H9 (cell line): ENCODE results near the gene ATF4. TPM values are rescaled to one million over a fixed set of nuclear protein-coding genes. Genes with fewer than 3 reads are reported as not detected.

Experiments
- DNase-seq: peaks from one replicate; pipeline ENCODE4 v3.0.0-alpha.2; 2017
- H2AFZ ChIP-seq: one replicate; pipeline ENCODE4 v1.6.1; 2013; ENCODE audit warnings: mild to moderate bottlenecking, low read length, control low read depth, moderate library complexity
- H2AK5ac ChIP-seq: 2 replicates; pipeline ENCODE4 v1.6.1; 2013; ENCODE audit warnings: low read length, control low read depth, mixed read lengths; ENCODE audit not compliant: insufficient read length
- H2BK120ac ChIP-seq: one replicate; pipeline ENCODE4 v1.6.1; 2013; ENCODE audit warnings: low read depth, mild to moderate bottlenecking, low read length, control low read depth, inconsistent platforms; ENCODE audit not compliant: poor library complexity, severe bottlenecking
- H2BK12ac ChIP-seq: 2 replicates; pipeline ENCODE4 v1.6.1; 2013; ENCODE audit warnings: low read length, control low read depth, mixed read lengths, low read depth; ENCODE audit not compliant: insufficient read length
- H2BK15ac ChIP-seq: 2 replicates; pipeline ENCODE4 v1.6.1; 2013; ENCODE audit warnings: low read depth, low read length, control low read depth
- H2BK20ac ChIP-seq: one replicate; pipeline ENCODE4 v1.6.1; 2013; ENCODE audit warnings: low read depth, mild to moderate bottlenecking, low read length, control low read depth, inconsistent platforms; ENCODE audit not compliant: poor library complexity, severe bottlenecking
- H2BK5ac ChIP-seq: 2 replicates; pipeline ENCODE4 v1.6.1; 2013; ENCODE audit warnings: low read length, control low read depth, mixed read lengths; ENCODE audit not compliant: insufficient read length
- H3K14ac ChIP-seq: 2 replicates; pipeline ENCODE4 v1.6.1; 2013; ENCODE audit warnings: low read length, control low read depth; ENCODE audit not compliant: insufficient read depth
- H3K18ac ChIP-seq: 2 replicates; pipeline ENCODE4 v1.6.1; 2013; ENCODE audit warnings: low read depth, mild to moderate bottlenecking, mixed read lengths, low read length, control low read depth; ENCODE audit not compliant: insufficient read length
- H3K23ac ChIP-seq: 2 replicates; pipeline ENCODE4 v1.6.1; 2013; ENCODE audit warnings: low read length, control low read depth, mixed read lengths, low read depth; ENCODE audit not compliant: insufficient read length
- H3K23me2 ChIP-seq: 2 replicates; pipeline ENCODE4 v1.6.1; 2013; ENCODE audit warnings: low read depth, mild to moderate bottlenecking, mixed read lengths, low read length, control low read depth; ENCODE audit not compliant: insufficient read length, poor library complexity, severe bottlenecking
- H3K27ac ChIP-seq: 2 replicates; pipeline ENCODE4 v1.5.1; 2013; ENCODE audit warnings: low read length, control low read depth, mixed read lengths, low read depth; ENCODE audit not compliant: insufficient read length
- H3K27me3 ChIP-seq: 2 replicates; pipeline ENCODE4 v1.6.1; 2013; ENCODE audit warnings: low read length, control low read depth, inconsistent platforms; ENCODE audit not compliant: insufficient read depth
- H3K4ac ChIP-seq: 2 replicates; pipeline ENCODE4 v1.6.1; 2013; ENCODE audit warnings: low read depth, mild to moderate bottlenecking, control low read depth, inconsistent platforms, low read length, moderate library complexity
- H3K4me1 ChIP-seq: 2 replicates; pipeline ENCODE4 v1.6.1; 2013; ENCODE audit warnings: low read length, control low read depth, inconsistent platforms; ENCODE audit not compliant: insufficient read depth
- H3K4me2 ChIP-seq: 2 replicates; pipeline ENCODE4 v1.6.1; 2013; ENCODE audit warnings: low read length, control low read depth, mixed read lengths; ENCODE audit not compliant: insufficient read length, insufficient read depth
- H3K56ac ChIP-seq: 2 replicates; pipeline ENCODE4 v1.6.1; 2013; ENCODE audit warnings: low read depth, mild to moderate bottlenecking, mixed read lengths, low read length, control low read depth; ENCODE audit not compliant: insufficient read length
- H3K79me1 ChIP-seq: 2 replicates; pipeline ENCODE4 v1.6.1; 2013; ENCODE audit warnings: low read depth, mild to moderate bottlenecking, moderate library complexity, low read length, control low read depth, inconsistent platforms; ENCODE audit not compliant: insufficient read depth, poor library complexity, severe bottlenecking
- H3K79me2 ChIP-seq: 2 replicates; pipeline ENCODE4 v1.6.1; 2013; ENCODE audit warnings: low read length, control low read depth, inconsistent platforms; ENCODE audit not compliant: insufficient read depth
- H3K9ac ChIP-seq: 2 replicates; pipeline ENCODE4 v1.6.1; 2013; ENCODE audit warnings: low read length, control low read depth, mixed read lengths; ENCODE audit not compliant: insufficient read length; ENCODE audit errors: extremely low read depth
- H3K9me3 ChIP-seq: one replicate; pipeline ENCODE4 v1.6.1; 2013; ENCODE audit warnings: low read depth, low read length, inconsistent platforms; ENCODE audit not compliant: control insufficient read depth
- H3T11ph ChIP-seq: one replicate; pipeline ENCODE4 v1.6.1; 2013; ENCODE audit warnings: mild to moderate bottlenecking, low read length, control low read depth, inconsistent platforms
- H4K20me1 ChIP-seq: one replicate; pipeline ENCODE4 v1.6.1; 2013; ENCODE audit not compliant: control insufficient read depth, insufficient read length, insufficient read depth
- H4K5ac ChIP-seq: 2 replicates; pipeline ENCODE4 v1.6.1; 2013; ENCODE audit warnings: low read depth, mild to moderate bottlenecking, mixed read lengths, low read length, control low read depth; ENCODE audit not compliant: insufficient read length
- H4K8ac ChIP-seq: replicated peaks from 2 replicates; pipeline ENCODE4 v1.6.1; 2013; ENCODE audit warnings: low read length, control low read depth, mixed read lengths, low read depth; ENCODE audit not compliant: insufficient read length
- H4K91ac ChIP-seq: 2 replicates; pipeline ENCODE4 v1.6.1; 2013; ENCODE audit warnings: low read depth, mild to moderate bottlenecking, moderate library complexity, mixed read lengths, low read length, control low read depth; ENCODE audit not compliant: insufficient read length
- H3K27ac Mint-ChIP-seq, 3 experiments: 2 replicates in 2 of 3; 3 replicates in 1 of 3; pipeline ENCODE4 v1.8.0; 2020 to 2021; ENCODE audit warnings: mixed read lengths in 3 of 3, mild to moderate bottlenecking in 1 of 3, moderate library complexity in 1 of 3
- H3K27me3 Mint-ChIP-seq: 2 replicates; pipeline ENCODE4 v1.8.0; 2021; ENCODE audit warnings: low read depth, mild to moderate bottlenecking, moderate library complexity, mixed read lengths
- H3K36me3 Mint-ChIP-seq, 3 experiments: 2 replicates in 2 of 3; 3 replicates in 1 of 3; pipeline ENCODE4 v1.8.0; 2020 to 2021; ENCODE audit warnings: low read depth in 3 of 3, mixed read lengths in 3 of 3; ENCODE audit not compliant: insufficient read depth in 1 of 3
- H3K4me1 Mint-ChIP-seq, 2 experiments: 2 replicates each; pipeline ENCODE4 v1.8.0; 2020; ENCODE audit warnings: mixed read lengths in 2 of 2
- H3K4me3 Mint-ChIP-seq, 2 experiments: 2 replicates in 1 of 2; 3 replicates in 1 of 2; pipeline ENCODE4 v1.8.0; 2020 to 2021; ENCODE audit warnings: mild to moderate bottlenecking in 2 of 2, mixed read lengths in 2 of 2, moderate library complexity in 1 of 2
- H3K9me3 Mint-ChIP-seq, 2 experiments: 2 replicates in 1 of 2; 3 replicates in 1 of 2; pipeline ENCODE4 v1.8.0; 2020; ENCODE audit warnings: mild to moderate bottlenecking in 2 of 2, mixed read lengths in 2 of 2, moderate library complexity in 1 of 2
- WGBS: extraction: QIAGEN DNeasy Blood & Tissue Kit; methylation state at CpG from one replicate; pipeline ENCODE4 v1.1.7; 2013; ENCODE audit warnings: missing lambda C conversion rate, low lambda C conversion rate, mixed read lengths; ENCODE audit not compliant: insufficient read length; ENCODE audit errors: extremely low coverage; 5-methylcytosine and 5-hydroxymethylcytosine counted together
- total RNA-seq: library from RNA; stranded (reverse); gene quantifications from 2 replicates; pipeline ENCODE4 v1.2.1, GENCODE V29; 2021
- TF ChIP-seq, protein P1 (sequence below): fragments of 200-600 bp; sonication (generic); conservative IDR thresholded peaks from 3 replicates; pipeline ENCODE4 v1.8.0; 2021; ENCODE audit warnings: antibody characterized with exemption, mild to moderate bottlenecking

The ATF4 gene
- total RNA-seq, 1 experiment from 2014 or later, result 455 TPM

DNA sequence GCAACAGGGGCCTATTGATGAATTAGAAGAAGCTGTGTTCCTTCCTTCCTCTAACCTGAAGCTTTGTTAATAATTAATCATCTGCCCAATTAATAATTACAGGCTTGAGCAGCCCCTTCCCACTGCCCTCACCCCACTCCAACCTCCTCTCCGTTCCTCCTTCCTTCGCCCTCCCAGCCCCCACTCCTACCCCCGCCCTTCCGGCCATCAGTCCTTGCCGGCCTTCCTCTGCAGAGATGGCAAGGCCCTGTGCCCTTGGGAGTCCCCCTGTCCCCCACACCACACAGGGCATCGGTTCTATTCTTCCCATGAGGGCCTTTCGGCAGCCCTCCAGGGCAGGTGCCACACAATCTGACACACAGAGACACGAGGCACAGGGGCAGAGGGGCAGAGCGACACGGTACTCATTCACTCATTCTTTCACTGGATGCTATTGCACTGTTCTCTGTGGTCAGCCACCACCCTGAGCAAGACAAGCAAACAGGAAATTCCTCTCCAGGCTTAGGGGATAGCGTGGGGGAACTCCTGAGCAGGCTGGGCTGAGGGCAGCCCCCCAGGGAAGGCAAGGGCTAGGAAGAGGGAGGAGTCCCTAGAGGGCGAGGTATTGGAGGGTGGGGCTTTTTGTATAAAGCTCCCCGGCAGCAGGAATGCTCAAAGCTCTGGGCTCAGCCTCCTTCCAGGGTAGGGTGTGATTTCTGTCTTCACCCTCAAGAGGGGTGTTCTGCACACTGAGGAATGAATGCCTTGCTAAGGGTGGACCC lies 48.8 kb upstream of the ATF4 start:
- H4K91ac ChIP-seq, result no peak overlapping the region
- H3K4me1 Mint-ChIP-seq, result peaks cover 49 to 69% of the 10 kb centered on the region in 2 experiments
- no peak overlapping the region for H3K27ac ChIP-seq
- no peak overlapping the region for H2AK5ac ChIP-seq
- H3K4ac ChIP-seq, result no peak overlapping the region
- H2BK15ac ChIP-seq, result no peak overlapping the region
- peaks cover 11% of the 10 kb centered on the region for H3K27me3 Mint-ChIP-seq
- no peaks in the 10 kb centered on the region for H3K79me1 ChIP-seq
- H3K9me3 ChIP-seq, result no peaks in the 10 kb centered on the region
- H4K8ac ChIP-seq, result no peak overlapping the region
- no peaks in the 10 kb centered on the region for H3K27me3 ChIP-seq
- no CpG with 5 or more reads among the region's 13 CpGs for WGBS
- H3K14ac ChIP-seq, result no peak overlapping the region; the same call in 1 of the 2 replicates
- no peak overlapping the region for H2AFZ ChIP-seq
- no peak overlapping the region for H4K5ac ChIP-seq
- H3K23ac ChIP-seq, result no peak overlapping the region
- no peak overlapping the region for H2BK20ac ChIP-seq
- no peak overlapping the region for H2BK120ac ChIP-seq
- DNase-seq, result no peak
- H3K36me3 Mint-ChIP-seq, result no peaks in the 10 kb centered on the region
- TF ChIP-seq, protein P1, sequence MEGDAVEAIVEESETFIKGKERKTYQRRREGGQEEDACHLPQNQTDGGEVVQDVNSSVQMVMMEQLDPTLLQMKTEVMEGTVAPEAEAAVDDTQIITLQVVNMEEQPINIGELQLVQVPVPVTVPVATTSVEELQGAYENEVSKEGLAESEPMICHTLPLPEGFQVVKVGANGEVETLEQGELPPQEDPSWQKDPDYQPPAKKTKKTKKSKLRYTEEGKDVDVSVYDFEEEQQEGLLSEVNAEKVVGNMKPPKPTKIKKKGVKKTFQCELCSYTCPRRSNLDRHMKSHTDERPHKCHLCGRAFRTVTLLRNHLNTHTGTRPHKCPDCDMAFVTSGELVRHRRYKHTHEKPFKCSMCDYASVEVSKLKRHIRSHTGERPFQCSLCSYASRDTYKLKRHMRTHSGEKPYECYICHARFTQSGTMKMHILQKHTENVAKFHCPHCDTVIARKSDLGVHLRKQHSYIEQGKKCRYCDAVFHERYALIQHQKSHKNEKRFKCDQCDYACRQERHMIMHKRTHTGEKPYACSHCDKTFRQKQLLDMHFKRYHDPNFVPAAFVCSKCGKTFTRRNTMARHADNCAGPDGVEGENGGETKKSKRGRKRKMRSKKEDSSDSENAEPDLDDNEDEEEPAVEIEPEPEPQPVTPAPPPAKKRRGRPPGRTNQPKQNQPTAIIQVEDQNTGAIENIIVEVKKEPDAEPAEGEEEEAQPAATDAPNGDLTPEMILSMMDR, result no peak
- no peaks in the 10 kb centered on the region for H3K9me3 Mint-ChIP-seq
- H3K9ac ChIP-seq, result no peak overlapping the region
- H3K4me2 ChIP-seq, result no peak overlapping the region
- peaks cover 2% of the 10 kb centered on the region for H4K20me1 ChIP-seq
- H3K27ac Mint-ChIP-seq, result peak overlapping the region in 2 of 3 experiments; percentile 23 to 83; a peak in 2 of 7 replicates
- no peaks in the 10 kb centered on the region for H3K79me2 ChIP-seq
- H3K56ac ChIP-seq, result no peak overlapping the region
- H3K4me1 ChIP-seq, result peaks cover 3% of the 10 kb centered on the region; the same call in 1 of the 2 replicates
- no peak overlapping the region for H3T11ph ChIP-seq
- no peak overlapping the region for H3K18ac ChIP-seq
- no peaks in the 10 kb centered on the region for H3K23me2 ChIP-seq
- H2BK12ac ChIP-seq, result no peak overlapping the region
- peak overlapping the region in 1 of 2 experiments; percentile 62; a peak in 2 of 5 replicates for H3K4me3 Mint-ChIP-seq
- H2BK5ac ChIP-seq, result no peak overlapping the region
